HEK293 (cell line): ENCODE results near the gene BUB1B.

ENCODE experiments used
- SETDB1 ChIP-seq: IDR thresholded peaks from one replicate; pipeline ENCODE4 v1.6.1; 2017; ENCODE audit warnings: mild to moderate bottlenecking, low read length, moderate library complexity, mixed read lengths; ENCODE audit not compliant: insufficient read length
- WT1 ChIP-seq: fragments of 450-650 bp; formaldehyde crosslinking; IDR thresholded peaks from 2 replicates; pipeline ENCODE4 v1.5.1; 2016; ENCODE audit warnings: missing biosample characterization, missing genetic modification characterization
- YY2 ChIP-seq: fragments of 450-650 bp; formaldehyde crosslinking; IDR thresholded peaks from 2 replicates; pipeline ENCODE4 v1.5.1; 2016; ENCODE audit warnings: missing biosample characterization, missing genetic modification characterization
- ZBTB20 ChIP-seq: fragments of 450-650 bp; formaldehyde crosslinking; IDR thresholded peaks from 2 replicates; pipeline ENCODE4 v1.5.1; 2016; ENCODE audit warnings: missing biosample characterization, missing genetic modification characterization
- ZFP37 ChIP-seq: fragments of 450-650 bp; formaldehyde crosslinking; IDR thresholded peaks from 2 replicates; pipeline ENCODE4 v1.5.1; 2016; ENCODE audit warnings: missing biosample characterization, missing genetic modification characterization
- ZNF121 ChIP-seq: fragments of 450-650 bp; formaldehyde crosslinking; IDR thresholded peaks from 2 replicates; pipeline ENCODE4 v1.5.1; 2016; ENCODE audit warnings: missing biosample characterization, missing genetic modification characterization
- ZNF140 ChIP-seq: fragments of 450-650 bp; formaldehyde crosslinking; IDR thresholded peaks from 2 replicates; pipeline ENCODE4 v1.5.1; 2016; ENCODE audit warnings: missing biosample characterization, missing genetic modification characterization
- ZNF169 ChIP-seq: fragments of 450-650 bp; formaldehyde crosslinking; IDR thresholded peaks from 2 replicates; pipeline ENCODE4 v1.5.1; 2016; ENCODE audit warnings: missing biosample characterization, missing genetic modification characterization
- ZNF174 ChIP-seq: fragments of 450-650 bp; formaldehyde crosslinking; IDR thresholded peaks from 2 replicates; pipeline ENCODE4 v1.5.0; 2017; ENCODE audit warnings: missing biosample characterization, mild to moderate bottlenecking, missing genetic modification characterization
- ZNF211 ChIP-seq: fragments of 450-650 bp; formaldehyde crosslinking; IDR thresholded peaks from 2 replicates; pipeline ENCODE4 v1.5.1; 2016; ENCODE audit warnings: low read depth, missing biosample characterization, missing genetic modification characterization
- ZNF274 ChIP-seq, 2 experiments: fragments of 200-500 bp in 1 of 2; fragments of 450-650 bp in 1 of 2; sonication (Bioruptor generic) in 1 of 2; formaldehyde crosslinking in 1 of 2; IDR thresholded peaks; 2 replicates each; pipeline versions ENCODE4 v1.5.1 to v1.6.1; 2014 to 2016; ENCODE audit warnings: borderline replicate concordance in 1 of 2, inconsistent platforms in 1 of 2, low read length in 1 of 2, missing biosample characterization in 1 of 2, missing genetic modification characterization in 1 of 2
- ZNF423 ChIP-seq: fragments of 450-650 bp; formaldehyde crosslinking; IDR thresholded peaks from 2 replicates; pipeline ENCODE4 v1.5.1; 2016; ENCODE audit warnings: missing biosample characterization, missing genetic modification characterization
- ZNF433 ChIP-seq: fragments of 450-650 bp; formaldehyde crosslinking; IDR thresholded peaks from 2 replicates; pipeline ENCODE4 v1.5.1; 2016; ENCODE audit warnings: missing biosample characterization, missing genetic modification characterization, low read depth
- ZNF501 ChIP-seq: fragments of 450-650 bp; formaldehyde crosslinking; IDR thresholded peaks from 2 replicates; pipeline ENCODE4 v1.5.1; 2016; ENCODE audit warnings: missing biosample characterization, missing genetic modification characterization
- ZNF707 ChIP-seq: fragments of 450-650 bp; formaldehyde crosslinking; IDR thresholded peaks from 2 replicates; pipeline ENCODE4 v1.5.1; 2016; ENCODE audit warnings: missing biosample characterization, missing genetic modification characterization
- ZNF791 ChIP-seq: fragments of 450-650 bp; formaldehyde crosslinking; IDR thresholded peaks from 2 replicates; pipeline ENCODE4 v1.5.1; 2016; ENCODE audit warnings: missing biosample characterization, missing genetic modification characterization
- TF ChIP-seq, protein P1 (sequence below): fragments of 450-650 bp; formaldehyde crosslinking; conservative IDR thresholded peaks from 2 replicates; pipeline ENCODE4 v1.5.1; 2016; ENCODE audit warnings: low read depth, missing biosample characterization, missing genetic modification characterization
- TF ChIP-seq, protein P2 (sequence below): fragments of 450-650 bp; formaldehyde crosslinking; IDR thresholded peaks from 2 replicates; pipeline ENCODE4 v1.5.1; 2016; ENCODE audit warnings: missing biosample characterization, missing genetic modification characterization
- TF ChIP-seq, protein P3 (sequence below): fragments of 450-650 bp; formaldehyde crosslinking; IDR thresholded peaks from 2 replicates; pipeline ENCODE4 v1.5.0; 2017; ENCODE audit warnings: missing biosample characterization, missing genetic modification characterization, borderline replicate concordance
- TF ChIP-seq, protein P4 (sequence below): fragments of 450-650 bp; formaldehyde crosslinking; IDR thresholded peaks from 2 replicates; pipeline ENCODE4 v1.5.1; 2016; ENCODE audit warnings: missing biosample characterization, missing genetic modification characterization
- TF ChIP-seq, protein P5 (sequence below): fragments of 450-650 bp; formaldehyde crosslinking; IDR thresholded peaks from 2 replicates; pipeline ENCODE4 v1.5.1; 2017; ENCODE audit warnings: missing biosample characterization, missing genetic modification characterization
- TF ChIP-seq, protein P6 (sequence below): fragments of 450-650 bp; formaldehyde crosslinking; IDR thresholded peaks from 2 replicates; pipeline ENCODE4 v1.5.1; 2016; ENCODE audit warnings: missing biosample characterization, missing genetic modification characterization
- TF ChIP-seq, protein P7 (sequence below): fragments of 450-650 bp; formaldehyde crosslinking; IDR thresholded peaks from 2 replicates; pipeline ENCODE4 v1.5.1; 2017; ENCODE audit warnings: missing biosample characterization, missing genetic modification characterization
- TF ChIP-seq, protein P8 (sequence below): fragments of 450-650 bp; formaldehyde crosslinking; IDR thresholded peaks from 2 replicates; pipeline ENCODE4 v1.5.1; 2016; ENCODE audit warnings: missing biosample characterization, missing genetic modification characterization

Gene BUB1B

DNA sequence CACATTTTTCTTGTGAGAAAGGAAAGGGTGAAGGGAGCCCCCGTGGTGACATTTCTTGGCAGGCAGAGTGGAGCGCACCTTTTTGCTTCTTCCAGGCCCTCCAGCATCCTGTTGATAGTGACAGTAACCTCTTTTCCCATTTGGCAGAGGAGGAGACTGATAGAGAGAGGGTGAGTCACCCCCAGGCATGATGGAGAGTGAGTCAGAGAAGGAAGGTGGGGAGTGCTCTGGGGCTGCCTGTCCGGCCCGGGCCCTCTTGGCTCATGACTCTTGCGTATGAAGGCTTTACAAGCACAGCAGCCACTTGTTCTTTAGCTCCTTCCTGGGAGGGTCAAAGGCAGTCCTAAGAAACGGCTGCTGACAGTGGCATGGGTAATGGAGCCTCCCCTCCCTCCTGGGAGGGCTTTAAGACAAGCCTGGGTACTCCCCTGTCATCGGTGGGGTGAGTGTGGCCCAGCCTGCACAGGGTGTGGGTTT lies 106.0 kb downstream of the BUB1B start (continued):
- TF ChIP-seq, protein P1, sequence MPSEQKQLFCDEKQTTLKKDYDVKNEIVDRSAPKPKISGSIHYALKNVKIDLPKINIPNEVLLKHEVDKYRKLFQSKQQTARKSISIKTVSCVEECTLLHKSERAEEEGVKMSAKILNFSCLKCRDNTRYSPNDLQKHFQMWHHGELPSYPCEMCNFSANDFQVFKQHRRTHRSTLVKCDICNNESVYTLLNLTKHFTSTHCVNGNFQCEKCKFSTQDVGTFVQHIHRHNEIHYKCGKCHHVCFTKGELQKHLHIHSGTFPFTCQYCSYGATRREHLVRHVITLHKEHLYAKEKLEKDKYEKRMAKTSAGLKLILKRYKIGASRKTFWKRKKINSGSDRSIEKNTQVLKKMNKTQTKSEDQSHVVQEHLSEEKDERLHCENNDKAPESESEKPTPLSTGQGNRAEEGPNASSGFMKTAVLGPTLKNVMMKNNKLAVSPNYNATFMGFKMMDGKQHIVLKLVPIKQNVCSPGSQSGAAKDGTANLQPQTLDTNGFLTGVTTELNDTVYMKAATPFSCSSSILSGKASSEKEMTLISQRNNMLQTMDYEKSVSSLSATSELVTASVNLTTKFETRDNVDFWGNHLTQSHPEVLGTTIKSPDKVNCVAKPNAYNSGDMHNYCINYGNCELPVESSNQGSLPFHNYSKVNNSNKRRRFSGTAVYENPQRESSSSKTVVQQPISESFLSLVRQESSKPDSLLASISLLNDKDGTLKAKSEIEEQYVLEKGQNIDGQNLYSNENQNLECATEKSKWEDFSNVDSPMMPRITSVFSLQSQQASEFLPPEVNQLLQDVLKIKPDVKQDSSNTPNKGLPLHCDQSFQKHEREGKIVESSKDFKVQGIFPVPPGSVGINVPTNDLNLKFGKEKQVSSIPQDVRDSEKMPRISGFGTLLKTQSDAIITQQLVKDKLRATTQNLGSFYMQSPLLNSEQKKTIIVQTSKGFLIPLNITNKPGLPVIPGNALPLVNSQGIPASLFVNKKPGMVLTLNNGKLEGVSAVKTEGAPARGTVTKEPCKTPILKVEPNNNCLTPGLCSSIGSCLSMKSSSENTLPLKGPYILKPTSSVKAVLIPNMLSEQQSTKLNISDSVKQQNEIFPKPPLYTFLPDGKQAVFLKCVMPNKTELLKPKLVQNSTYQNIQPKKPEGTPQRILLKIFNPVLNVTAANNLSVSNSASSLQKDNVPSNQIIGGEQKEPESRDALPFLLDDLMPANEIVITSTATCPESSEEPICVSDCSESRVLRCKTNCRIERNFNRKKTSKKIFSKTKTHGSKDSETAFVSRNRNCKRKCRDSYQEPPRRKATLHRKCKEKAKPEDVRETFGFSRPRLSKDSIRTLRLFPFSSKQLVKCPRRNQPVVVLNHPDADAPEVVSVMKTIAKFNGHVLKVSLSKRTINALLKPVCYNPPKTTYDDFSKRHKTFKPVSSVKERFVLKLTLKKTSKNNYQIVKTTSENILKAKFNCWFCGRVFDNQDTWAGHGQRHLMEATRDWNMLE (tag by site-specific recombination) = no peak
- TF ChIP-seq, protein P2, sequence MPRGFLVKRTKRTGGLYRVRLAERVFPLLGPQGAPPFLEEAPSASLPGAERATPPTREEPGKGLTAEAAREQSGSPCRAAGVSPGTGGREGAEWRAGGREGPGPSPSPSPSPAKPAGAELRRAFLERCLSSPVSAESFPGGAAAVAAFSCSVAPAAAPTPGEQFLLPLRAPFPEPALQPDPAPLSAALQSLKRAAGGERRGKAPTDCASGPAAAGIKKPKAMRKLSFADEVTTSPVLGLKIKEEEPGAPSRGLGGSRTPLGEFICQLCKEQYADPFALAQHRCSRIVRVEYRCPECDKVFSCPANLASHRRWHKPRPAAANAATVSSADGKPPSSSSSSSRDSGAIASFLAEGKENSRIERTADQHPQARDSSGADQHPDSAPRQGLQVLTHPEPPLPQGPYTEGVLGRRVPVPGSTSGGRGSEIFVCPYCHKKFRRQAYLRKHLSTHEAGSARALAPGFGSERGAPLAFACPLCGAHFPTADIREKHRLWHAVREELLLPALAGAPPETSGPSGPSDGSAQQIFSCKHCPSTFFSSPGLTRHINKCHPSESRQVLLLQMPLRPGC (tag by site-specific recombination) = no peak
- TF ChIP-seq ZNF211 (tag by site-specific recombination) (no peak), SETDB1 (no peak), WT1 (tag by site-specific recombination) (peak; percentile 60), ZNF121 (no peak), ZNF169 (no peak), ZNF707 (no peak), ZFP37 (no peak), ZNF423 (tag by site-specific recombination) (no peak), YY2 (tag by site-specific recombination) (no peak), ZBTB20 (peak; percentile 25; the same call in 1 of the 2 replicates), ZNF274 (IDR thresholded peaks at IDR 0.05; ENCODE audit: low read length) (no peak), ZNF274 (tag by site-specific recombination; IDR thresholded peaks at IDR 0.05; ENCODE audit: borderline replicate concordance) (no peak), ZNF501 (no peak), ZNF140 (tag by site-specific recombination) (no peak), ZNF791 (tag by site-specific recombination) (no peak), ZNF433 (tag by site-specific recombination) (no peak), ZNF174 (no peak)
- TF ChIP-seq, protein P3, sequence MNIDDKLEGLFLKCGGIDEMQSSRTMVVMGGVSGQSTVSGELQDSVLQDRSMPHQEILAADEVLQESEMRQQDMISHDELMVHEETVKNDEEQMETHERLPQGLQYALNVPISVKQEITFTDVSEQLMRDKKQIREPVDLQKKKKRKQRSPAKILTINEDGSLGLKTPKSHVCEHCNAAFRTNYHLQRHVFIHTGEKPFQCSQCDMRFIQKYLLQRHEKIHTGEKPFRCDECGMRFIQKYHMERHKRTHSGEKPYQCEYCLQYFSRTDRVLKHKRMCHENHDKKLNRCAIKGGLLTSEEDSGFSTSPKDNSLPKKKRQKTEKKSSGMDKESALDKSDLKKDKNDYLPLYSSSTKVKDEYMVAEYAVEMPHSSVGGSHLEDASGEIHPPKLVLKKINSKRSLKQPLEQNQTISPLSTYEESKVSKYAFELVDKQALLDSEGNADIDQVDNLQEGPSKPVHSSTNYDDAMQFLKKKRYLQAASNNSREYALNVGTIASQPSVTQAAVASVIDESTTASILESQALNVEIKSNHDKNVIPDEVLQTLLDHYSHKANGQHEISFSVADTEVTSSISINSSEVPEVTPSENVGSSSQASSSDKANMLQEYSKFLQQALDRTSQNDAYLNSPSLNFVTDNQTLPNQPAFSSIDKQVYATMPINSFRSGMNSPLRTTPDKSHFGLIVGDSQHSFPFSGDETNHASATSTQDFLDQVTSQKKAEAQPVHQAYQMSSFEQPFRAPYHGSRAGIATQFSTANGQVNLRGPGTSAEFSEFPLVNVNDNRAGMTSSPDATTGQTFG (tag by site-specific recombination) = no peak
- TF ChIP-seq, protein P4, sequence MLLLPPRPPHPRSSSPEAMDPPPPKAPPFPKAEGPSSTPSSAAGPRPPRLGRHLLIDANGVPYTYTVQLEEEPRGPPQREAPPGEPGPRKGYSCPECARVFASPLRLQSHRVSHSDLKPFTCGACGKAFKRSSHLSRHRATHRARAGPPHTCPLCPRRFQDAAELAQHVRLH (tag by site-specific recombination) = no peak
- TF ChIP-seq, protein P5, sequence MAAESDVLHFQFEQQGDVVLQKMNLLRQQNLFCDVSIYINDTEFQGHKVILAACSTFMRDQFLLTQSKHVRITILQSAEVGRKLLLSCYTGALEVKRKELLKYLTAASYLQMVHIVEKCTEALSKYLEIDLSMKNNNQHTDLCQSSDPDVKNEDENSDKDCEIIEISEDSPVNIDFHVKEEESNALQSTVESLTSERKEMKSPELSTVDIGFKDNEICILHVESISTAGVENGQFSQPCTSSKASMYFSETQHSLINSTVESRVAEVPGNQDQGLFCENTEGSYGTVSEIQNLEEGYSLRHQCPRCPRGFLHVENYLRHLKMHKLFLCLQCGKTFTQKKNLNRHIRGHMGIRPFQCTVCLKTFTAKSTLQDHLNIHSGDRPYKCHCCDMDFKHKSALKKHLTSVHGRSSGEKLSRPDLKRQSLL (tag by site-specific recombination) = peak; percentile 75; the same call in 1 of the 2 replicates
- TF ChIP-seq, protein P6, sequence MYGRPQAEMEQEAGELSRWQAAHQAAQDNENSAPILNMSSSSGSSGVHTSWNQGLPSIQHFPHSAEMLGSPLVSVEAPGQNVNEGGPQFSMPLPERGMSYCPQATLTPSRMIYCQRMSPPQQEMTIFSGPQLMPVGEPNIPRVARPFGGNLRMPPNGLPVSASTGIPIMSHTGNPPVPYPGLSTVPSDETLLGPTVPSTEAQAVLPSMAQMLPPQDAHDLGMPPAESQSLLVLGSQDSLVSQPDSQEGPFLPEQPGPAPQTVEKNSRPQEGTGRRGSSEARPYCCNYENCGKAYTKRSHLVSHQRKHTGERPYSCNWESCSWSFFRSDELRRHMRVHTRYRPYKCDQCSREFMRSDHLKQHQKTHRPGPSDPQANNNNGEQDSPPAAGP (tag by site-specific recombination) = peak; percentile 82; the same call in 1 of the 2 replicates
- TF ChIP-seq, protein P7, sequence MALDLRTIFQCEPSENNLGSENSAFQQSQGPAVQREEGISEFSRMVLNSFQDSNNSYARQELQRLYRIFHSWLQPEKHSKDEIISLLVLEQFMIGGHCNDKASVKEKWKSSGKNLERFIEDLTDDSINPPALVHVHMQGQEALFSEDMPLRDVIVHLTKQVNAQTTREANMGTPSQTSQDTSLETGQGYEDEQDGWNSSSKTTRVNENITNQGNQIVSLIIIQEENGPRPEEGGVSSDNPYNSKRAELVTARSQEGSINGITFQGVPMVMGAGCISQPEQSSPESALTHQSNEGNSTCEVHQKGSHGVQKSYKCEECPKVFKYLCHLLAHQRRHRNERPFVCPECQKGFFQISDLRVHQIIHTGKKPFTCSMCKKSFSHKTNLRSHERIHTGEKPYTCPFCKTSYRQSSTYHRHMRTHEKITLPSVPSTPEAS = no peak
- TF ChIP-seq, protein P8, sequence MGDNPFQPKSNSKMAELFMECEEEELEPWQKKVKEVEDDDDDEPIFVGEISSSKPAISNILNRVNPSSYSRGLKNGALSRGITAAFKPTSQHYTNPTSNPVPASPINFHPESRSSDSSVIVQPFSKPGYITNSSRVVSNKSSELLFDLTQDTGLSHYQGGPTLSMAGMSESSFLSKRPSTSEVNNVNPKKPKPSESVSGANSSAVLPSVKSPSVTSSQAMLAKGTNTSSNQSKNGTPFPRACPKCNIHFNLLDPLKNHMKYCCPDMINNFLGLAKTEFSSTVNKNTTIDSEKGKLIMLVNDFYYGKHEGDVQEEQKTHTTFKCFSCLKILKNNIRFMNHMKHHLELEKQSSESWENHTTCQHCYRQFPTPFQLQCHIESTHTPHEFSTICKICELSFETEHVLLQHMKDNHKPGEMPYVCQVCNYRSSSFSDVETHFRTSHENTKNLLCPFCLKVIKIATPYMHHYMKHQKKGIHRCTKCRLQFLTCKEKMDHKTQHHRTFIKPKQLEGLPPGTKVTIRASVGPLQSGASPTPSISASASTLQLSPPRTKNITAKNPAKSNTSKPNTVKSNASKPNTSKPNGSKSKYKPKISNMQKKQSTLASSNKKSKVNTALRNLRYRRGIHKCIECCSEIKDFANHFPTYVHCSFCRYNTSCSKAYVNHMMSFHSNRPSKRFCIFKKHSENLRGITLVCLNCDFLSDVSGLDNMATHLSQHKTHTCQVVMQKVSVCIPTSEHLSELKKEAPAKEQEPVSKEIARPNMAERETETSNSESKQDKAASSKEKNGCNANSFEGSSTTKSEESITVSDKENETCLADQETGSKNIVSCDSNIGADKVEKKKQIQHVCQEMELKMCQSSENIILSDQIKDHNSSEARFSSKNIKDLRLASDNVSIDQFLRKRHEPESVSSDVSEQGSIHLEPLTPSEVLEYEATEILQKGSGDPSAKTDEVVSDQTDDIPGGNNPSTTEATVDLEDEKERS (tag by site-specific recombination) = no peak
